ENCODE measurements around the gene PFN3.
"Not testable (repeated sequence)": the region's sequence is repeated elsewhere in the genome, so short reads cannot be mapped to it uniquely, and the experiment has no call there.

Gene PFN3

DNA sequence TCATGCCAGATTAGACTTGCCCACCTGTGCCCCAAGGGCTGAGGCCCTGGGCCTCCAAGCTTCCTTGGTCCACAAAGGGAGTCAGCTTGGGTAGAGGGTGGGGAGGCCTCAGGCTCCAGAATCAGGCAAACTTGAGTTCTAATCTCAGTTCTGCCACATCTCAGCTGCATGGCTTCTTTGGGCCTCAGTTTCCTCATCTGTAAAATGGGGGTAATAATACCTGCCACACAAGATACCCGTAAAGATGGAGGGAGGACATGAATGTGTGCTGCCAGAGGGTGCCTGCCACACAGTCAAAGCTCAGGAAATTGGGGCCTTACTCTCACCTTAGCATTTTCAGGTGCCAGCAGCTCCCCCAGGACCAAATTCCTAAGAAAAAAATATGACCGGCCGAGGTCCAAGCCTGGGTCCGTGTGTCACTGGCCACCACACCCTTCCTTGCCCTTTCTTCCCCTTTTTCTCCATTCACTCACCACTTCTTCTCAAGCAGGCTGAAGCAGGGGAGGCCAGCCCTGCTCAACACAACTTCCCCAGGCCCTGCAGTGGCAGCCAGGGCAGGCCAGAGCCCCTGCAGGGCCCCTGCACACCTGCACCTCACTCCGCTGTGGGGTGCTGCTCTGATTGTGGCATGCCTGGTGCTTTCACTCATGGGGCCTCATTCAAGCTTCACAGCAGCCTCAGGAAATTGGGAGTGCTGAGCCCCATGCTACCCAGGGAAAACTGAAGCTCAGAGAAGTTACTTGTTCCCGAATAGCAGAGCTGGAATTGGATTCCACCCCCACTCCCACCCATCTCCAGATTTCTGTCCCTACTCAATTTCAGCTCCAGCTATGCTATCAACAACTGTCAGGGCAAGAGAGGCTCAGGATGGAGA lies 38.8 kb downstream of the PFN3 start:
- in situ Hi-C loops (cut with HindIII; ENCODE audit: low pct_unique_long_range_greater_than_20kb, low sequenced_read_pairs) = no loop called here
- no peak for DNase-seq (ENCODE audit: low read depth in 1 of 2, low spot score in 1 of 2)
- TF ChIP-seq JUND (IDR thresholded peaks at IDR 0.05; ENCODE audit: low read depth) = no peak

DNA sequence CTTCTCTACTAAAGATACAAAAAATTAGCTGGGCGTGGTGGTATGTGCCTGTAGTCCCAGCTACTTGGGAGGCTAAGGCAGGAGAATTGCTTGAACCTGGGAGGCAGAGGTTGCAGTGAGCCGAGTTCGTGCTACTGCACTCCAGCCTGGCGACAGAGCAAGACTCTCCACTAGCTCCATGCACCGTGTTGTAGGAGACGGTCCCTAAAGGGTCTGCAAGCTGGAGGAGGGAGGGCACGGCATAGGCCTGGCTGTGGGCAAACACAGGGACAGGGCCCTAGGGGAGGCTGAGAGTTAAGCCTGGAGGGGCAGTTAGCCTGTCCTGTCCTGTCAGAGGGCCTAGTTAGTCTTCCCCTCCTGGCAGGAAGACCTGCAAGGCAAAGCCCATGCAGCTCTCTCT lies 39.7 kb downstream of the PFN3 start:
- in situ Hi-C loops (cut with HindIII; ENCODE audit: low pct_unique_long_range_greater_than_20kb, low sequenced_read_pairs); DNase-seq (ENCODE audit: low read depth in 1 of 2, low spot score in 1 of 2): not testable (repeated sequence)

DNA sequence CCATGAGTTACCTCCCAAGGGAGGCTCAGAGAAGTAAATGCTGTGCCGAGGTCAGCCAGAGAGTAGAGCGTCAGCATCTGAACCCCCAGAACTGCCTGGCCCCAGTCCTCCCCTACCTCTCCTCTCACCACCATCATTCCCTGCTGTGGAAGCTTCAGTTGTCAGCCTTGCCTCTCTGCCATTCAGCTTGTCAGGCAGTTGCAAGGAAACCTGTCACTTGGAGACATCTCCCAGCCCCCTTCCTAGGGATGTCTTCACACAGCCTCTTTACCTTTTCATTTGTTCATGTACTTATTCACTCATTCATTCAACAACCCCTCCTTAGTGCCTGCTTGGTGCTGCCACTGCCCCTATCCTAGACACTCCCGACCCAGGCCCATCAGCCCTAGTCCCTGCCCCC lies 40.6 kb downstream of the PFN3 start:
- no peak for TF ChIP-seq JUND (IDR thresholded peaks at IDR 0.05; ENCODE audit: low read depth)
- in situ Hi-C loops (cut with HindIII; ENCODE audit: low pct_unique_long_range_greater_than_20kb, low sequenced_read_pairs) = no loop called here
- DNase-seq (ENCODE audit: low read depth in 1 of 2, low spot score in 1 of 2) = no peak

DNA sequence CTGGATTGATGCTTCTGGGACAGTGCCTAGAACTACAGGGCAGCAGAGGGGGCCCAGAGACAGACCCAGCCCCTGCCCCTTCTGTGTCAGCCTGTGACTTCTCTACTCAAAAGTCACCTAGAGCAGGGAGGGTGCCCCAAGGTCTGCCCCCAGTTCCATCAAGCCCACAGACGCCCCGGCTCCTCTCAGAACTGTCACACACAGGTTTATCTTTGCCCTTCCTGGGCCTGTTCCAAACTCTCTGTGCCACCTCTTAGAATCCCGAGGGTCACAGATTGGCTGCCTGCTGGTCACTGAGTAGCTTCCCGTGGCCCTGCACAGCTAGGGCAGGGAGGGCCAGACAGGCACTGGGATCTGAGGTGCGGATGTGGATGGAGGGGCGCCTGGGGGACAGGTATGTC lies 41.0 kb downstream of the PFN3 start:
- TF ChIP-seq JUND (IDR thresholded peaks at IDR 0.05; ENCODE audit: low read depth) = no peak

DNA sequence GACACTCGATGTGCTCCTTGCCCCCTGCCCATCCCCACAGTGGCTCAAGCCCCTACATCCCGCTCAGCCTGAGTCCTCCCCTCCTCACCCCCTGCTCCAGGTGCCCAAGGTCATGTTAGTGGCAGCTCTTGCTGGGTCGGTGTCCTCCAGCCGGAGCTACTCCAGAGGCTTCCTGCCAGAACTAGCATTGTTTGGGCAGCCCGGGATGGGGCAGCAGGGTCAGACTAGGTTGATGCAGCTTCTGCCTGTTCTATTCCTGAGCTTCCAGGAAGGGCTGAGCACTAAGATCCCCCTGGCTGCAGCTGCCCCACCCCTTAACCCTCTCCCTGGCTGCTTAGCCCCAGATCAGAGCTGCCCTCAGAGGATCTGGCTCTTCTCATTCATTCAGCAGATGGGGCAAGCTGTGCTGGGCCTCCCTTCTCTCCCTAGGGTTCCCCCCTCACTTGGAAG lies 42.1 kb downstream of the PFN3 start:
- no peak for DNase-seq (ENCODE audit: low read depth in 1 of 2, low spot score in 1 of 2)
- in situ Hi-C loops (cut with HindIII; ENCODE audit: low pct_unique_long_range_greater_than_20kb, low sequenced_read_pairs) = no loop called here
- no peak for TF ChIP-seq JUND (IDR thresholded peaks at IDR 0.05; ENCODE audit: low read depth)

More for the DNA sequence above, 41.0 kb downstream of the PFN3 start:
- no peak for DNase-seq (ENCODE audit: low read depth in 1 of 2, low spot score in 1 of 2)
- in situ Hi-C loops (cut with HindIII; ENCODE audit: low pct_unique_long_range_greater_than_20kb, low sequenced_read_pairs) = no loop called here

DNA sequence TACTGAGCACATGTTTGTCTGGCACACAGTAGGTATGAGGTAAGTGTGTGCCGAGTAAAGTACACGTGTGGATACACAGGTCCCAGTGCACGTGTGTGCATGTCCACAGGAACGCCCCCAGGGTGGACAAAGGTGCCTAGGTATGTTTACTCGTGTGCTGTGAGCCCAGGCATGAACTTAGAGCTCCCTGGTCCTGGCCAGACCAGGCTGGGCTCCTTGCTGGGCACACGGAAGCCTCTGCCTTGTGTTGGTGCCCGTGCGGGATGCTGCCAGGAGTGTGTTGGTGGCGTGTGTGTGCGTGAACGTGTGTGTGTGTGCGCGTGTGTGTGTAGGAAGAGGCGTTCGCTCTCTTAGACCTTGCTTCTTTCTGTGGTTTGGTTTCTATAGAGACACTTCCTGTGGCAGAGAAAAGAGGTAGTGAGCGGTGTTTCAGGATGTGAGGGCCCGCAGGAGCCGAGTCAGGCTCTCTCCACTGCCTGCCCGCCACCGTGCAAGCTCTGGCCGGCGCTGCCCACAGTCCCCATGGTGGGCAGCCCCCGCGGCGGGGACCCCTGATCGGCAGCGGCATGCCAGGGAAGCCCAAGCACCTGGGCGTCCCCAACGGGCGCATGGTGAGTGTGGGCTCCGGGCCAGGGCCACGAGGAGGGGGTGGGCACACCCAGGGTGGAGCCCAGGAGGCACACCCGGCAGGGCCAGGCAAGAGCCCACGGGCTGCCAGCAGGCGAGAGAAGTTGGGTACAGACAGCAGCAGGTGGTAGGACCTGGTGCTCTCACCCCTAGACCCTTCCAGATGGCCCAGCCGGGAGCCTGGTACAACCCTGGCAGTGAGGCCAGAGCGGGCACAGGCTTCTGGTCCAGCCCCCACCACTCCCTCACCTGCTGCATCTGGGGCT lies 42.8 kb downstream of the PFN3 start, which contains the start of gene RGS14:
TSS of gene RGS14 (plus strand) at position 466 of the 893 bp plus-strand sequence. CDS start at position 567, 101 bp downstream.
- TF ChIP-seq JUND (IDR thresholded peaks at IDR 0.05; ENCODE audit: low read depth) = no peak
- in situ Hi-C loops (cut with HindIII; ENCODE audit: low pct_unique_long_range_greater_than_20kb, low sequenced_read_pairs) = no loop called here
- no peak for DNase-seq (ENCODE audit: low read depth in 1 of 2, low spot score in 1 of 2)

DNA sequence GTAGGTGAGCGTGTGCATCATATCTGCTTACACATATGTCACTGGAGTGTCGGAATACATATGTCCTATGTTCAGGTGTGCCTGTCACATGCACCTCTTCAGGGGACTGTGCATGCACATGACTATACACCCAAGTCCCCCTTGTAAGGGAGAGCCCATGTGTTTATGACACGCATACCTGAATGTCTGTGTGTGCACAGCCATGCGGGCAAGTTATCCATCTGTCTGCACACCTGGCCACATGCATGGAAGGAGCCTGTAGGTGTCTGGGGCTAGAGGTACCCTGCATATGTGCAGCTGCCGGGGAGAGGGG lies 43.4 kb downstream of the PFN3 start:
- TF ChIP-seq JUND (IDR thresholded peaks at IDR 0.05; ENCODE audit: low read depth) = no peak
- in situ Hi-C loops (cut with HindIII; ENCODE audit: low pct_unique_long_range_greater_than_20kb, low sequenced_read_pairs) = no loop called here
- no peak for DNase-seq (ENCODE audit: low read depth in 1 of 2, low spot score in 1 of 2)

DNA sequence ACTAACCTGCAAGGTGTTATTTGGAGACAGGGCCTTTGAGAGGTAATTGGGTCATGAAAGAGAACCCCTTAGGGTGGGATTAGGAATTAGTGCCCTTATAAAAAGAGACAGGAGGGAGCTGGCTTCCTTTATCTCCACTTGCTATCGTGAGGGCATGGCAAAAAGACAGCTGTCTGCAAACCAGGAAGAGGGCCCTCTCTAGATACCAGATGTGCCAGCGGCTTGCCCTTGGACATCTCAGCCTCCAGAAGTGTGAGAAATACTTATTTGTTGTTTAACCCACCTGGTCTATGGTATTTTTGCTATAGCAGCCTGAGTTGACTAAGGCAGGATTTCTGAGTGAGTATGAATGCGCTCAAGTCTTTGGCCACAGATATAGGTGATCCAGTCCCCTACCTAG lies 43.7 kb downstream of the PFN3 start:
- TF ChIP-seq JUND (IDR thresholded peaks at IDR 0.05; ENCODE audit: low read depth) = no peak
- in situ Hi-C loops (cut with HindIII; ENCODE audit: low pct_unique_long_range_greater_than_20kb, low sequenced_read_pairs) = no loop called here
- DNase-seq (ENCODE audit: low read depth in 1 of 2, low spot score in 1 of 2) = no peak

DNA sequence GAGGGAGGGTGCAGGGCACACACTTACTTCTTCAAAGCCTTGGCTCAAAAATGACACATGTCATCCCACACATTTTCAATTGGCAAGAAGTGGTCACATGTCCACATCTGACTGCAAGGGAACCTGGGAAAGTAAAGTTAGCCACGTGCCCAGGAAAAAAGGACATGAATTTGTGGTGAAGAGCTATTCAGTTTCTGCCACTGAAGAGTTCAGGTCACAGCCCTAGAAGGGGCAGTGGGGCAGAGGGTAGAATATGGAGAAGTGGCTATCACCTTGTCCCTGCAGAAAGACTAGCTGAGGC lies 44.6 kb downstream of the PFN3 start:
- in situ Hi-C loops (cut with HindIII; ENCODE audit: low pct_unique_long_range_greater_than_20kb, low sequenced_read_pairs) = no loop called here
- no peak for DNase-seq (ENCODE audit: low read depth in 1 of 2, low spot score in 1 of 2)
- no peak for TF ChIP-seq JUND (IDR thresholded peaks at IDR 0.05; ENCODE audit: low read depth)

DNA sequence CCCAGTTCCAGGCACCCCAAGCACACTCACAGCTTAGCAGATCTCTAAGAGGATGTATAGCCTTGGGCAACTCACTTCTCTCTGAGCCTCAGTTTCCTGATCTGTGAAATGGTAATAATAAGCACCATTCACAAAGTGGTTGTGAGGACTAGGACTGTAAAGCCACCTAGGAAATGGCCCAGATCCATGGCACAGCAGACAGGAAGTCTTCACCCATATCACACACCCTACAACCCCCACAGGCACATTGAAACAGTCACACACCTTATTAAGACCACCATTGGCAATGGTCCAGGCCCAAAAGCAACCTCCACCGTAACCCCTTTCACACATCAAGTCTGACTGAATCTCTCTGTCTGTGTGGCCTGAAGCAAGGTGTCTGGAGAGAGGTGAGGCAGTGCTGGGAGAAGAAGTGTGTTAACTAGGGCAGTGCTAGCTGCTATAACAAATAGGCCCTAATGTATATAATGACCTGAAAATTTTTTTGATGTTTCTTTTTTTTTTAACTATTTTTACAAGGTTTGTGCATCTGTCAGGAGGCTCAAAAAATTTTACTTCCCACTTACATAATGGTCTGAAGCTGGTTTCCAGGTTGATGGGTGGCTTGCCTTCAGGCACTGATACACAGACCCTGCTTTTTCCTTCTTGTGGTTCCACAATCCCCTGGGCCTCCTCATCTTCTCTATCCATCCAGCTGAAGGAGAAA lies 45.1 kb downstream of the PFN3 start:
- in situ Hi-C loops (cut with HindIII; ENCODE audit: low pct_unique_long_range_greater_than_20kb, low sequenced_read_pairs) = no loop called here
- no peak for TF ChIP-seq JUND (IDR thresholded peaks at IDR 0.05; ENCODE audit: low read depth)
- no peak for DNase-seq (ENCODE audit: low read depth in 1 of 2, low spot score in 1 of 2)

DNA sequence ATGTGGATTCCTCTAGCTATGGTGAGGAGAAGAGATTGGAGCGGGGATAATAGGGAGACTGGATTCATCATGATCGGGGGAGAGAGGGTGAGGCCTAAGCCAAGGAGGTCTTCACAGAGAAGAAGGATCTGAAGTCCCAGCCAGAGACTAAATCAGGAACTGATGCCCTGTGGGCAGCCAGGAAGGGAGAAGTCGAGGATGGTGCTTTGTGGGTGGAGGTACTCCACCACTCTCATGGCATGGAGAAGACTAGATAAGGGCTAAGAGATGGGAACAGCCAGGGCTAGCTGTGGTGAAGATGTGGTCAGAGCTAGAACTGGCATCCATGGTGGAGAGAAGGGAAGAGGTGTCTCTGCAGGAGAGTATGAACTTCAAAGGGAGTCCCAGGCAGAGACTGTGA lies 45.8 kb downstream of the PFN3 start:
- DNase-seq (ENCODE audit: low read depth in 1 of 2, low spot score in 1 of 2) = no peak
- in situ Hi-C loops (cut with HindIII; ENCODE audit: low pct_unique_long_range_greater_than_20kb, low sequenced_read_pairs) = no loop called here
- TF ChIP-seq JUND (IDR thresholded peaks at IDR 0.05; ENCODE audit: low read depth) = no peak

DNA sequence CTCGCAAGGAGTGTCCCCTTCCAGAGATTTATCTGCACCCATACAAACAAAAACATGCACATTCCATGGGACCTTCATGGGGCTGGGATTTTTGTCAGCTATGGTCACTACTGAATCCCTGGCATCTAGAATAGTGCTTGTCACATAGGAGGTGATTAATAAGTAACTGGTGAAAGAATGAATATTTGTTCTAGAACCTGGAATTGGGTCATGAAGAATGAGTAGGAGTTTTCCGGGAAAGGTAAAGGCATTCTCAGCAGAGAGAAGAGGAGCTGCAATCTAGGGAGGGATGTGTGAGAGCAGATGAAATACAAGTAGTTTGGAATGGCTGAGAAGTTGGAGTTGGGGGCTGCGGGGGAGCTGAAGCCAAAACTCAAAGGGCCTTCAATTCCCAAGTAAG lies 46.2 kb downstream of the PFN3 start:
- no peak for DNase-seq (ENCODE audit: low read depth in 1 of 2, low spot score in 1 of 2)
- no peak for TF ChIP-seq JUND (IDR thresholded peaks at IDR 0.05; ENCODE audit: low read depth)
- in situ Hi-C loops (cut with HindIII; ENCODE audit: low pct_unique_long_range_greater_than_20kb, low sequenced_read_pairs) = no loop called here

DNA sequence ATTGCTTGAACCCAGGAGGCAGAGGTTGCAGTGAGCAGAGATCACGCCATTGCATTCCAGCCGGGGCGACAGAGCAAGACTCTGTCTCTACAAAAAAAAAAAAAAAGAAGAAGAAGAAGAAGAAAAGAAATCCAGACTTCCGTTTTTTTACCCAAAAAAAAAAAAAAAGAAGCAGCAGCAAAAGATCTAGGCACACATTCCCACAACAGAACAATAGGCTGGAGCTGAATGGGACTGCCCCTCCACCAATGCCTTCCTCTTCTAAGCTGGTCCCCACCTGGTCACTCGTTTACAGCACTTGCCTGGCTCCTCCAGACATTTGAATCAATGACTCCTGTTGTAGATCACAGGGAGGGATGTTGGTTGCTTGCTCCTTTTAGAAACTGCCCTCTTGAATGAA lies 47.4 kb downstream of the PFN3 start:
- no peak for DNase-seq (ENCODE audit: low read depth in 1 of 2, low spot score in 1 of 2)
- TF ChIP-seq JUND (IDR thresholded peaks at IDR 0.05; ENCODE audit: low read depth) = no peak
- in situ Hi-C loops (cut with HindIII; ENCODE audit: low pct_unique_long_range_greater_than_20kb, low sequenced_read_pairs) = no loop called here
